ENCODE data around the gene SBSN. TPM values are rescaled to one million over a fixed set of nuclear protein-coding genes. Genes with fewer than 3 reads are reported as not detected.

The SBSN gene
- total and polyA plus RNA-seq, 10 of the 15 experiments (the other 5 are each of a cell fraction or from before 2014, with no cell fraction given), result 0.09 TPM; not detected in 9

- Histone ChIP-seq H3K9me3 (replicated peaks; ENCODE audit: control insufficient read depth, insufficient read depth, low read length) (no peaks in the 10 kb centered on the region), H3K79me2 (ENCODE audit: control insufficient read depth, insufficient read depth, low read length) (no peaks in the 10 kb centered on the region), H3K9ac (ENCODE audit: control insufficient read depth, insufficient read depth, low read length) (no peak overlapping the region), H3K27me3 (replicated peaks in 1 of 2; ENCODE audit: control insufficient read depth in 2 of 2, insufficient read depth in 2 of 2, low read length in 1 of 2) (no peaks in the 10 kb centered on the region), H2AFZ (ENCODE audit: control insufficient read depth, low read depth, low read length) (no peak overlapping the region), H3K36me3 (ENCODE audit: control insufficient read depth in 2 of 2, insufficient read depth in 2 of 2, low read length in 1 of 2) (no peaks in the 10 kb centered on the region), H3K4me3 (no peak overlapping the region), H3K4me2 (ENCODE audit: control insufficient read depth, insufficient read depth) (no peak overlapping the region), H3K4me1 (ENCODE audit: control insufficient read depth, insufficient read depth, low read length) (no peaks in the 10 kb centered on the region; the same call in 1 of the 2 replicates), H3K27ac (ENCODE audit: control insufficient read depth, insufficient read depth) (no peak overlapping the region), H4K20me1 (ENCODE audit: control insufficient read depth, insufficient read depth) (no peaks in the 10 kb centered on the region)
- RAD21 ChIA-PET (ENCODE audit: unreplicated experiment), result interaction anchor here (0.6 to 2.9 kb wide), 4 partner anchors 18 to 202 kb away, joined by 3 to 10 read pairs (median 4); no protein-coding TSS in a partner anchor
- SMC1A ChIA-PET (ENCODE audit: uncharacterized antibody, unreplicated experiment), result interaction anchor here (0.7 to 2.3 kb wide), 6 partner anchors 13 to 205 kb away, joined by 3 to 14 read pairs (median 4); no protein-coding TSS in a partner anchor
- POLR2A ChIA-PET, result interaction anchor here (0.8 to 1.1 kb wide), 2 partner anchors 17 to 121 kb away, joined by 3 read pairs; no protein-coding TSS in a partner anchor
- WGBS (ENCODE audit: insufficient coverage, insufficient replicate concordance, low lambda C conversion rate, missing lambda C conversion rate), result 78% methylated on average over 14 of the region's 14 CpGs
- FAIRE-seq (no peak), ATAC-seq (no peak), DNase-seq (ENCODE audit: low read depth, low spot score) (no peak)
- intact Hi-C loops (cut with micrococcal nuclease; ENCODE audit: unreplicated experiment), result no loop called here
- CTCF ChIA-PET, result interaction anchor here (0.7 to 7.2 kb wide), 7 partner anchors 10 to 700 kb away, joined by 3 to 168 read pairs (median 3); no protein-coding TSS in a partner anchor
- in situ Hi-C loops (cut with MboI), result no loop called here
- BruUV-seq (replicated peaks), result no TSS peak
- no peak for TF ChIP-seq CREB1 (IDR thresholded peaks at IDR 0.05; ENCODE audit: low read depth)
- no peak for TF ChIP-seq NBN (IDR thresholded peaks at IDR 0.05)
- no peak for TF ChIP-seq ZBTB4 (CRISPR knock-in tag; IDR thresholded peaks at IDR 0.05)
- TF ChIP-seq USF1 (IDR thresholded peaks at IDR 0.05; ENCODE audit: borderline replicate concordance, extremely low read length, insufficient read depth, low read depth, low read length), result no peak
- TF ChIP-seq SUPT20H (IDR thresholded peaks at IDR 0.05; ENCODE audit: borderline replicate concordance, control insufficient read depth, low read depth, low read length), result no peak
- no peak for TF ChIP-seq MXI1 (IDR thresholded peaks at IDR 0.05; ENCODE audit: low read depth, low read length)
- no peak for TF ChIP-seq E4F1 (IDR thresholded peaks at IDR 0.05; ENCODE audit: borderline replicate concordance, partially characterized antibody)
- TF ChIP-seq TCF3 (IDR thresholded peaks at IDR 0.05; ENCODE audit: borderline replicate concordance, insufficient read depth, low read depth, low read length), result no peak
- TF ChIP-seq PRDM15 (CRISPR knock-in tag; IDR thresholded peaks at IDR 0.05), result no peak
- no peak for TF ChIP-seq NFYA (IDR thresholded peaks at IDR 0.05; ENCODE audit: borderline replicate concordance, low read depth, low read length)
- TF ChIP-seq NR2F1 (conservative IDR thresholded peaks at IDR 0.05), result no peak
Measured at GRCh38 chr19:35474104-35474503, 54.0 kb downstream of the SBSN start.

Data from GM12878 (cell line).